GM06990 (cell line): Measurements from ENCODE around the gene CEP104.
A peak's percentile ranks its signal among the peaks of the same experiment; 100 is the strongest.

Experiments
- DNase-seq: peaks from one replicate; pipeline ENCODE4 v3.0.0-alpha.2; 2011; ENCODE audit not compliant: insufficient read length; ENCODE audit errors: extremely low read depth
- H3K27me3 ChIP-seq: replicated peaks from 2 replicates; pipeline ENCODE4 v1.6.0; 2011; ENCODE audit warnings: low read length; ENCODE audit not compliant: control insufficient read depth, insufficient read depth
- H3K36me3 ChIP-seq: 2 replicates; pipeline ENCODE4 v1.5.1; 2011; ENCODE audit warnings: low read length; ENCODE audit not compliant: control insufficient read depth, insufficient read depth
- H3K4me3 ChIP-seq: replicated peaks from 2 replicates; pipeline ENCODE4 v1.5.1; 2011; ENCODE audit warnings: low read depth, mild to moderate bottlenecking, control low read depth, low read length
- TF ChIP-seq, protein P1 (sequence below): IDR thresholded peaks from 2 replicates; pipeline ENCODE4 v1.5.1; 2011; ENCODE audit warnings: low read length, control low read depth, mild to moderate bottlenecking, inconsistent platforms; ENCODE audit not compliant: insufficient read depth, poor library complexity, severe bottlenecking

CEP104 gene

DNA sequence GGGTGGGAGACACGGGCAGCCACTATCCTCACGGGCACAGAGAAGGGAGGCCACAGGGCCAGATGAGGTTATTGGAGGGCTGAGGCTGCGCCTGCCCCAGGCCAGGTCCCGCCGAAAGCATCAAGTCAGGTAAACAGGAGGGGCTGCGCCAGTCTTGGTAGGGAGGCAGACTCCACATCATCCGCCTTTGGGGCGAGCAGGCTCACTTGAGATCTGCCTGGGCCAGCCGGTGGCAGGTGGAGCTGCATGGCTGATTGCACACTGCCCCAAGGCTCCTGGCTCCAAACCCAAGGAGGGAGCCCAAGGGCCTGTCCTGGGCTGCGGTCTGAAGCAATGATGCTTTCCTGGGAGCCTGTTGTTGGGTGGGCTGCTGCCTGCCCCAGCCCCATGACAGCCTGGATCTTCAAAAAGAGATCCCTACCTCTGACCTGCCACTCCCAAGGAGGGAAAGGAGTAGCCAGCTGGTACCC lies 79.9 kb downstream of the CEP104 start:
- TF ChIP-seq, protein P1, sequence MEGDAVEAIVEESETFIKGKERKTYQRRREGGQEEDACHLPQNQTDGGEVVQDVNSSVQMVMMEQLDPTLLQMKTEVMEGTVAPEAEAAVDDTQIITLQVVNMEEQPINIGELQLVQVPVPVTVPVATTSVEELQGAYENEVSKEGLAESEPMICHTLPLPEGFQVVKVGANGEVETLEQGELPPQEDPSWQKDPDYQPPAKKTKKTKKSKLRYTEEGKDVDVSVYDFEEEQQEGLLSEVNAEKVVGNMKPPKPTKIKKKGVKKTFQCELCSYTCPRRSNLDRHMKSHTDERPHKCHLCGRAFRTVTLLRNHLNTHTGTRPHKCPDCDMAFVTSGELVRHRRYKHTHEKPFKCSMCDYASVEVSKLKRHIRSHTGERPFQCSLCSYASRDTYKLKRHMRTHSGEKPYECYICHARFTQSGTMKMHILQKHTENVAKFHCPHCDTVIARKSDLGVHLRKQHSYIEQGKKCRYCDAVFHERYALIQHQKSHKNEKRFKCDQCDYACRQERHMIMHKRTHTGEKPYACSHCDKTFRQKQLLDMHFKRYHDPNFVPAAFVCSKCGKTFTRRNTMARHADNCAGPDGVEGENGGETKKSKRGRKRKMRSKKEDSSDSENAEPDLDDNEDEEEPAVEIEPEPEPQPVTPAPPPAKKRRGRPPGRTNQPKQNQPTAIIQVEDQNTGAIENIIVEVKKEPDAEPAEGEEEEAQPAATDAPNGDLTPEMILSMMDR: no peak
- no peak overlapping the region for H3K4me3 ChIP-seq

DNA sequence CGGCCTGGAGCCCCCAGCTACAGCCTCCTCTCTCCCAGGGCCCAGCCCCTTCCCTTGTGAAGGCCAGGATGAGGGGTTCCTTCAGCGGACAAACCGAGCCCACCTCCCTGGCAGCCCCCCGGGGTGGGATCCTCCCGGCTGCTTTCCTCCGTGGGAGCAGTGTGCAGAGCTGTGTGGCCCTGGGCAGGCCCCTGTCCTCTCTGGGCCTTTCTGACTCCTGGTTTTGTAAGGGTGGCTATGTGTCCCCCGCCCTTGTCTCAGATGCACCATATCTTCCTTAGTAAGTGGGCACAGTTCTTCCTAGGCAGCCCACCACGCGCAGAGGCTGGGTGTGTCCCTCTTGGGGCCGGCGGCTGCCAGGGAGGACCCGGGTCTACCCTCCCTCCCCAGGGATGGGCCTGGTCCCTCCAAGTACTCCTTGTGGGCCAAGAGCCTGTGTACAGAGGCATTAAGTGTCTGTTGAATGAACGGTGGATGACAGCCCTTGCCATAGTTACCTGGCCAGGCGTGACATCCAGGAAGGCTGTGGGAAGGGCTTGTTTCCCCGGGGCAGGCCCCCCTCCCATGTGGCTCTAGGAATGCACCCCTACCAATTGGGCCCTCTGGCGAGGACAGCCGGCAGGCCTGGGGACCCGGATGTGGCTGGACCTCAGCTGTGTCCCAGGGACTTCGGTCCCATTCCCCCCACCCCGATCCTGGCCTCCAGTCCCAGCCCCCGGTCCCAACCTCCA lies 80.6 kb downstream of the CEP104 start:
- no peaks in the 10 kb centered on the region for H3K27me3 ChIP-seq
- TF ChIP-seq, protein P1: no peak
- no peak for DNase-seq
- H3K36me3 ChIP-seq: peaks cover 17% of the 10 kb centered on the region
- H3K4me3 ChIP-seq: no peak overlapping the region

More for the DNA sequence above, 79.9 kb downstream of the CEP104 start:
- Histone ChIP-seq H3K36me3 (peaks cover 19% of the 10 kb centered on the region), H3K27me3 (no peaks in the 10 kb centered on the region)
- no peak for DNase-seq

DNA sequence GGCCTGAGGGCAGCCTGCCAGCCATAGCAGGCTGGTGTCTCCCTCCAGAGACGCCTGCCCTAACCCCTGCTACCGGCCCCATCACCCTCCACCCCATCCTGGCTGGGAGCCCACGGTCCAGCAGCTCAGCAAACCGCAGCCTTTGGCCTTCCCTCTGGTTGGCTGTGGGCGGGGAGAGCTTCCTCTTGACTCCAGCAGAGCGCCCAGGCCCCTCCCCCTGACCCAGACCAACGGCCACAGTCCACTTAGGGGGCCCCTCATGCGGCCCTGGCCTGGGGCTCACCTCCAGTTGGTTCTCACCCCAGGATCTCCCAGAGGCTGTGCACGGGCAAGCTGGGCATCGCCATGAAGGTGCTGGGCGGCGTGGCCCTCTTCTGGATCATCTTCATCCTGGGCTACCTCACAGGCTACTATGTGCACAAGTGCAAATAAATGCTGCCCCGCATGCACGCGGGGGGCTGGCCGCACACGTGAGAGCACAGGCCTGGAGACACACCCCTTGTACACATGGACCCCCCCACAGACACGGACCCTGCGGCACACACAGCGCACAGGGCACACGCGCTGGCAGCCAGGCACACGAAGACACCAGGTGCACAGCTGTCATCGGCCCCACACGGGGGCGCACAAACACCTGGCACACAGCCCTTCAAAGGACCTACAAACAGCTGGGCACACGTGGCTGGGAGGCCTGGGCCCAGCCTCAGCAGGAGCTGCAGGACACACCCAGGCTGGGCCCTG lies 81.4 kb downstream of the CEP104 start:
- peak; percentile 58 for DNase-seq
- H3K27me3 ChIP-seq: no peaks in the 10 kb centered on the region
- no peak overlapping the region for H3K4me3 ChIP-seq
- H3K36me3 ChIP-seq: peaks cover 11% of the 10 kb centered on the region
- TF ChIP-seq, protein P1: peak; percentile 83

DNA sequence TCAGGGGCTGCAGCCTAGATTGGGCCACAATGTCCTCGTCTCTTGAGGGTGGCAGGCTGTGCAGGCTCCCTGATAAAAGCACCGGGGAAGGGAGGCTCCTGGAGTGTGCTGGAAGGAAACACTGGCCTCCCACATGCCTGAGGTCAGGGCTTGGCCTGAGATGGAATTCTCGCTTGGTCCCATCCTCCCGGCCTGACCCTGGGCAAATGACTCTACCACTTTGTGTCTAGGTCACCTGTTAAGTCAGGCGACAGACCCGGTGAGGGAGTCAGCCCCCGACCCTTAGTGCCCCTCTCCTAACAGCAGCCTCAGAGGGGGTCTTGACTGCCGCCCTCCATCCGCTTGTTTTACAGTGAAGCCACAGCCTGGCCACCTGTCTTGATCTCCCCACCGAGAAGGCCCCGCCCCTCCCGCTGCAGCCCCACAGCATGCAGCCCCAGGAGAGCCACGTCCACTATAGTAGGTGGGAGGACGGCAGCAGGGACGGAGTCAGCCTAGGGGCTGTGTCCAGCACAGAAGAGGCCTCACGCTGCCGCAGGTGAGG lies 82.0 kb downstream of the CEP104 start:
- Histone ChIP-seq H3K36me3 (peaks cover 11% of the 10 kb centered on the region), H3K27me3 (no peaks in the 10 kb centered on the region; the same call in 1 of the 2 replicates), H3K4me3 (no peak overlapping the region)
- TF ChIP-seq, protein P1: no peak
- no peak for DNase-seq

DNA sequence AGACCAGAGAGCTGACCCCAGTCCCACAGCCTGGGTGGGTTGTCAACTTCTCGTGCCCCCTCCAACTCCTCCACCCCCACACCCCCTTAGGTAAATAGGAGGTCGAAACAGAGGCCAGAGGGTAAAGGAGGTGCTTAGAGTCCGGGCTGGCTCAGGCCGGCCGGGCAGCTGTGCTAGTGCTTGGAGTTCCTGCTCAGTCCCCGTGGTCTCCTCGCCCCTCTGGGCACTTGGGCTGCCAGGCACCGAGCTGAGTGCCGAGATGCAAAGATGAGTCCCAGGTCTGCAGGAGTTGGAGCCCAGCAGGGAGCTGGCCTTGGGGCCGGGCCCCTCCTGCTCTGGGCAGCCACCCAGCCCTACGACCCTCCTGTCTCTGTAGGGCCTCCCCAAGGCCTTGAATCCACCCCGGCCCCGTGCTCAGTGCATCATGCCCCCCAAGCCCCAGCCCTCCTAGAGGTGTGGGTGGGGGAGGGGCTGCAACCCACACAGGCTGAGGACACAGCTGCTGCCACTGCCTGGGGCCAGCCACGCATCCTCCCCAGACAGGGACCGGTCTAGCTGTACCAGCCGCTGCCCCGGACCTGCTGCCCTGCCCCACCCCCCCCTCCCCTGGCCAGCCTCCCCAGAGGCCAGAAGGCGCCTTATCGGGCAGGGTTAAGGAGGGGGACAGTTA lies 82.6 kb downstream of the CEP104 start:
- no peak for DNase-seq
- TF ChIP-seq, protein P1: no peak
- H3K4me3 ChIP-seq: no peak overlapping the region

More for the DNA sequence above, 82.6 kb downstream of the CEP104 start:
- H3K27me3 ChIP-seq: no peaks in the 10 kb centered on the region; the same call in 1 of the 2 replicates
- H3K36me3 ChIP-seq: peaks cover 6% of the 10 kb centered on the region
